GM12875 (cell line): ENCODE data around the gene SNAP29.

Experiments
- H3K4me3 ChIP-seq: one replicate; pipeline ENCODE4 v1.5.1; 2011; ENCODE audit warnings: low read depth, low read length, control low read depth
- CTCF ChIP-seq: IDR thresholded peaks from 2 replicates; pipeline ENCODE4 v1.5.1; 2011; ENCODE audit warnings: low read depth, mild to moderate bottlenecking, control low read depth, inconsistent platforms, low read length, moderate library complexity, borderline replicate concordance; ENCODE audit not compliant: insufficient read depth

The SNAP29 gene

DNA sequence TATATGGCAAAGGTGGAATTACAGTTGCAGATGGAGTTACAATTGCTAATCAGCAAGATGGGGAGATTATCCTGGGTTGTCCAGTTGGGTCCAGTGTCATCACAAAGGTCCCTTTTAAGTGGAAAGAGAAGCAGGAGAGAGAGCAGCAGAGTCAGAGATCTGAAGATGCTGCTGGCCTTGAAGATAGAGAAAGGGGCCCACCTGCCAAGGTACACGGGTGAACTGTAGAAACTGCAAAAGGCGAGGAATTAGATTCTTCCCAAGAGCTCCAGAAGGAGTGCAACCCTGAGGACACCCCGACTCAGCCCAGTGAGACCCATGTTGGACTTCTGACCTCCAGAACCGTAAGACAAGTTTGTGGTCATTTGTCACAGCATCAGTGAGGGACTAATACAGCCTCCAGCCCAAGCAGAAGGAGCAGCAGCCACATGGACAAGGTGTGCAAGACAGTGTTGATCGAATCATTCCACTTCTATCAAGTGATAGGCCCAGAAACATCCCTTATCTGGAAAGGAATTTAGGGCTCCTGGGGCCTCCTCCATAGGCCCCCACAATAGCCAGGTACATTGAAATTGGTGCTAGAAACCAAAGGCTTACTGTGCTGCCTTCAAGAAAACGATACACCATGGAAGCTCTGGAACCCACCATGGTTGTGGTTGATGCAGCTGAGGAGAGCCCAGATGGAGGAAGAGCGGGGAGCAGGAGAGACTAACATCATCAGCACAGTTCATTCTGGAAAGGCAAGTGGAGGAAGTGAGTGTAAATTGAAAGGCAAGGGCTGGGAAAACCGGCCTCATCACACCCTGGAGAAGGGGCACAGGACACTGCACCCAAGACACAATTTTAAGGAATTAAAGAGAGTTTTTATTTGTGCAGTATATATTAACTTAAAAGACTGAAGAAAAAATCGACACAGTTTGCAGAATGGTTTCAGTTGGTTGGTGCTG lies 23.3 kb downstream of the SNAP29 start:
- no peak for TF ChIP-seq CTCF
- no peak overlapping the region for H3K4me3 ChIP-seq

GRCh38 chr22:20882855-20883254 lies 24.0 kb downstream of the SNAP29 start:
- TF ChIP-seq CTCF: no peak
- no peak overlapping the region for H3K4me3 ChIP-seq

DNA sequence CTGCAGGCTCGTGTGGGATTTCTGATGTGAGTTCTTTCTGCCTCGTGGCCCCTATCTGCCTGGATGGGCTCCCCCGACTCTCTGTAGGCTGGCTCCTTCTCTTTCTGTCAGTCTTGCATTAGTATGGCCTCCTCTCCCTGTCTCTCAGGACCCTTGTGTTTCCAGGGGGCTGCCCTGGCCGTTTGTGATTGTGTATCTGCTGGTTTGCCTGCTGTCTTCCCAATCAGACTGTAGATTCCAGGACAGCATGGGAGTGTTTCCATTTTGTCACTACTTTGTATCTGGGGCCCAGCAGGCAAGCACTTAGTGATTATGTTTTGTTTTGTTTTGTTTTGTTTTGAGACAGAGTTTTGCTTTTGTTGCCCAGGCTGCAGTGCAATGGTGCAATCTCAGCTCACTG lies 25.6 kb downstream of the SNAP29 start:
- no peak overlapping the region for H3K4me3 ChIP-seq
- no peak for TF ChIP-seq CTCF

DNA sequence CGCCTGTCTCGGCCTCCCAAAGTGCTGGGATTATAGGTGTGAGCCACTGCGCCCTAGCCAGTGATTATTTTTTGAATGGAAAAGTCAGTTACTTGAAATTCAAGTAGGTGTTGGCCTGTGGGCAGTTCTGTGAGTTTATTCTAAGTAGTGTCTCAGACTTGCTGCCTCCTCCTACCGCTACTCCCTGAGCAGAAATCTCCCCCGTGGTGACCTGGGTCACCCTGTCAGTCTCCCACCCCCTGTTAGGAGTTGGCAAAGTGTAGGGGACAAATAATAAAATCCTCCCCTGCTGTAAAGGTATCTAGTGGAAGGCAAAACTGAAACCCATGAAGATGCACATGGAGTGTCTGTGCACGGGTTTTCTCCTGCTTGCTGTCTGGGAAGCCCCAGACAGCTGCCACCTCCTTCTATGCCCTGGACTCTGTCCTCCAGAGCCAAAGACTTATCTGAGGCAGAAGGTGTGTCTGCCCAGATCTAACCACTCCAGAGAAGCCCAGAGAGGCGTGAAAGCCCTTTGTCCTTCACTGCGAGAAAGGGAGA lies 26.3 kb downstream of the SNAP29 start:
- H3K4me3 ChIP-seq: no peak overlapping the region
- TF ChIP-seq CTCF: no peak

DNA sequence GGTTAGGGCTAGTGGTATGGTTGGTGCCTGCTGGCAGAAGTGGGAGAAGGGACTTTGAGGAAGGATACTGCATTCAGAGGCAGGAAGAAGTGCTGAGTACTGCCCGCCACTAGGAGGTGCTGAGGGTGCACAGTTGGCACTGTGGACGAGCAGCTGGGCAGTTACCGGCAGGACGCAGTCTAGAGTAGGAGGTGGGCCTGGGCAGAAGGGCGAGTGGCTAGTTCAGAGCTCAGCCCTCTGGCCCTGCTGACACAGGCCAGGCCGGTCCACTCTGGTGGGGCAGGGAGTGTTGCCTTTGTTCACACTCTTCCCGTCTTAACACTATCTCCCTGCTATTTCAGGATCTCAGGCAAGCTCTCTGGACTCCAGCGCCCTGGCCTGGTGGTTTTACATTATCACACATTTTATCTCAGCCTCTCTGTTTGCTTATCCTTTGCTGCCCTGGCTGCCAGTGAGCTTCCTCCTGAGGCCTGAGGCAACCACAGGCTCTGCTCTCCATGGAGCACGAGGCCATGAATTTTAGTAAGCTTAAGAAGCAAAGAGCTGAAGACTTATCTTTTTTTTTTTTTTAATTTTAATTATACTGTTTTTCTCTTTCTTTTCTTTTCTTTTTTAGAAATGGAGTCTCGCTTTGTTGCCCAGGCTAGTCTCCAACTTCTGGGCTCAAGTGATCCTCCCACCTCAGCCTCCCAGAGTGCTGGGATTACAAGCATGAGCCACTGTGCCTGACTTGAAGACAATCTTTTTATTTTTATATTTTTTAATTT lies 26.9 kb downstream of the SNAP29 start:
- TF ChIP-seq CTCF: peak; percentile 86
- no peak overlapping the region for H3K4me3 ChIP-seq

DNA sequence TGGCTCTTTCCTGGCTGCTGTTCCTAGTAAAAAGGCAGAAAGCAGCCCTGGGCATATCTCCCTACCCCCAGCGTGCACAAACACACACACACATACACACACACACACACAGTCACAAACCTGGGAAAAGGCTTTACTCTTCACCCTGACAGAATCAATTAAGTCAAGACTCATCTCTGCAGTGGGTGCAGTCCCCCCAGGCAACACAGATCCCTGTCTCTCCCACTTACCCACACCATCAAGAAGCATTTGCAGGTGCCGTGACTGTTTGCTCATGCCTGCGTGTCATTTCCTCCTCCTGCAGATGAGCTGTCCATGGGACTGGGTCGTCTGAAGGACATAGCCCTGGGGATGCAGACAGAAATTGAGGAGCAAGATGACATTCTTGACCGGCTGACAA lies 28.6 kb downstream of the SNAP29 start:
- H3K4me3 ChIP-seq: no peak overlapping the region
- TF ChIP-seq CTCF: no peak
